ENCODE results near the gene MMP1. TPM values are rescaled to one million over a fixed set of nuclear protein-coding genes. Genes with fewer than 3 reads are reported as not detected.

Gene MMP1
- total RNA-seq, 1 donor from 2014 or later = not detected

GRCh38 chr11:102831489-102832440, 33.8 kb upstream of the MMP1 start:
- DNase-seq (ENCODE audit: low spot score) = peak; percentile 26

GRCh38 chr11:102831128-102831488, 33.1 kb upstream of the MMP1 start:
- Mint-ChIP-seq H3K27ac (ENCODE audit: unreplicated experiment) (no peak overlapping the region), H3K4me1 (ENCODE audit: unreplicated experiment) (no peaks in the 10 kb centered on the region), H3K27me3 (ENCODE audit: unreplicated experiment) (peaks cover 1% of the 10 kb centered on the region), H3K9me3 (ENCODE audit: unreplicated experiment) (no peaks in the 10 kb centered on the region), H3K4me3 (ENCODE audit: unreplicated experiment) (no peak overlapping the region), H3K36me3 (ENCODE audit: low read depth, unreplicated experiment) (no peaks in the 10 kb centered on the region)
- no peak for TF ChIP-seq CTCF (IDR thresholded peaks at IDR 0.05; ENCODE audit: unreplicated experiment)
- DNase-seq (ENCODE audit: low spot score) = no peak

More at GRCh38 chr11:102831489-102832440, 33.8 kb upstream of the MMP1 start:
- H3K4me3 Mint-ChIP-seq (ENCODE audit: unreplicated experiment) = no peak overlapping the region
- no peak for TF ChIP-seq CTCF (IDR thresholded peaks at IDR 0.05; ENCODE audit: unreplicated experiment)
- no peaks in the 10 kb centered on the region for H3K36me3 Mint-ChIP-seq (ENCODE audit: low read depth, unreplicated experiment)
- no peaks in the 10 kb centered on the region for H3K9me3 Mint-ChIP-seq (ENCODE audit: unreplicated experiment)
- no peaks in the 10 kb centered on the region for H3K4me1 Mint-ChIP-seq (ENCODE audit: unreplicated experiment)
- no peak overlapping the region for H3K27ac Mint-ChIP-seq (ENCODE audit: unreplicated experiment)
- peaks cover 1% of the 10 kb centered on the region for H3K27me3 Mint-ChIP-seq (ENCODE audit: unreplicated experiment)

GRCh38 chr11:102830001-102830727, 32.2 kb upstream of the MMP1 start:
- no peak for TF ChIP-seq CTCF (IDR thresholded peaks at IDR 0.05; ENCODE audit: unreplicated experiment)
- Mint-ChIP-seq H3K36me3 (ENCODE audit: low read depth, unreplicated experiment) (no peaks in the 10 kb centered on the region), H3K4me1 (ENCODE audit: unreplicated experiment) (no peaks in the 10 kb centered on the region), H3K27me3 (ENCODE audit: unreplicated experiment) (peaks cover 1% of the 10 kb centered on the region), H3K27ac (ENCODE audit: unreplicated experiment) (no peak overlapping the region), H3K4me3 (ENCODE audit: unreplicated experiment) (no peak overlapping the region), H3K9me3 (ENCODE audit: unreplicated experiment) (no peaks in the 10 kb centered on the region)
- no peak for DNase-seq (ENCODE audit: low spot score)

GRCh38 chr11:102829316-102830000, 31.5 kb upstream of the MMP1 start:
- Mint-ChIP-seq H3K4me3 (ENCODE audit: unreplicated experiment) (no peak overlapping the region), H3K27ac (ENCODE audit: unreplicated experiment) (no peak overlapping the region), H3K9me3 (ENCODE audit: unreplicated experiment) (no peaks in the 10 kb centered on the region), H3K4me1 (ENCODE audit: unreplicated experiment) (no peaks in the 10 kb centered on the region), H3K27me3 (ENCODE audit: unreplicated experiment) (peaks cover 1% of the 10 kb centered on the region), H3K36me3 (ENCODE audit: low read depth, unreplicated experiment) (no peaks in the 10 kb centered on the region)
- TF ChIP-seq CTCF (IDR thresholded peaks at IDR 0.05; ENCODE audit: unreplicated experiment) = no peak
- DNase-seq (ENCODE audit: low spot score) = no peak
